ENCODE data around the gene PNLIP.
A peak's percentile ranks its signal among the peaks of the same experiment; 100 is the strongest.

The PNLIP gene

GRCh38 chr10:116545756-116546155 is at the start of gene PNLIP:
TSS of gene PNLIP (plus strand) at chr10:116545931. CDS start at chr10:116546093, 162 bp downstream.
- no peak for DNase-seq

GRCh38 chr10:116504786-116505185 is 40.9 kb upstream of the PNLIP start:
- no peak for DNase-seq

GRCh38 chr10:116510565-116510964 is 35.2 kb upstream of the PNLIP start:
- no peak for DNase-seq

GRCh38 chr10:116511365-116511764 is 34.4 kb upstream of the PNLIP start:
- DNase-seq, result no peak

GRCh38 chr10:116521424-116522290 is 24.1 kb upstream of the PNLIP start:
- DNase-seq, result peak; percentile 38

- DNase-seq, result no peak
Measured at GRCh38 chr10:116522803-116523381, 22.8 kb upstream of the PNLIP start.

- no peak for DNase-seq
Measured at GRCh38 chr10:116524736-116525135, 21.0 kb upstream of the PNLIP start.

- no peak for DNase-seq
Measured at GRCh38 chr10:116526219-116526618, 19.5 kb upstream of the PNLIP start.

- no peak for DNase-seq
Measured at GRCh38 chr10:116536810-116537209, 8.9 kb upstream of the PNLIP start.

GRCh38 chr10:116538456-116538855 is 7.3 kb upstream of the PNLIP start:
- no peak for DNase-seq

GRCh38 chr10:116538992-116539391 is 6.7 kb upstream of the PNLIP start:
- no peak for DNase-seq

GRCh38 chr10:116540814-116541213 is 4.9 kb upstream of the PNLIP start:
- no peak for DNase-seq

GRCh38 chr10:116542007-116542677 is 3.6 kb upstream of the PNLIP start:
- no peak for DNase-seq

- DNase-seq, result no peak
Measured at GRCh38 chr10:116545122-116545521, 609 bp upstream of the PNLIP start.

GRCh38 chr10:116548301-116548700 is 2.6 kb downstream of the PNLIP start:
- DNase-seq, result no peak

- no peak for DNase-seq
Measured at GRCh38 chr10:116553378-116553980, 7.7 kb downstream of the PNLIP start.

- no peak for DNase-seq
Measured at GRCh38 chr10:116554628-116555027, 8.9 kb downstream of the PNLIP start.

GRCh38 chr10:116555880-116556279 is 10.1 kb downstream of the PNLIP start:
- no peak for DNase-seq

GRCh38 chr10:116557305-116557880 is 11.7 kb downstream of the PNLIP start:
- DNase-seq, result no peak

GRCh38 chr10:116565534-116565933 is 19.8 kb downstream of the PNLIP start:
- DNase-seq, result no peak

- no peak for DNase-seq
Measured at GRCh38 chr10:116566932-116567331, 21.2 kb downstream of the PNLIP start.

- DNase-seq, result no peak
Measured at GRCh38 chr10:116567335-116567734, 21.6 kb downstream of the PNLIP start.

- DNase-seq, result no peak
Measured at GRCh38 chr10:116574797-116575196, 29.1 kb downstream of the PNLIP start.

Measured in CD4-positive, alpha-beta T cell treated with Interleukin-4 for 4 hours (primary cell).